Measurements from ENCODE around the gene MAP7D2.

DNA sequence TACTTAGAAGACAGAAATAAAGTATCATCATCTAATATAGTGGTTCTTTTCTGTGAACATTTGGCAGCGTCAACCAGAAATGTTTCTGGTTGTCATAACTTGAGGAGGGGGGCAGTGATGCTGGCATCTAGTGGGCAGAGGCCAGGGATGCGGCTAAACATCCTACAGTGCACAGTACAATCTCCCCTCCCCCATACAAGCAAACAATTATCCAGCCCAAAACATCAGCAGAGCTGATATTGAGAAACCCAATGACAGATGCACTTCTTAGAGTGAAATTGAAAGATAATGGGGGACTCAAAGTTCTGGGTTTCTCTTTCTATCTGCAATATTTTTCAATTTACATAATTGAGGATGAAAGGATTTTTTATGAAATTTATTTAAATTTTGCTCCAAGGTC lies 26.9 kb upstream of the MAP7D2 start:
- TF ChIP-seq, protein P1, sequence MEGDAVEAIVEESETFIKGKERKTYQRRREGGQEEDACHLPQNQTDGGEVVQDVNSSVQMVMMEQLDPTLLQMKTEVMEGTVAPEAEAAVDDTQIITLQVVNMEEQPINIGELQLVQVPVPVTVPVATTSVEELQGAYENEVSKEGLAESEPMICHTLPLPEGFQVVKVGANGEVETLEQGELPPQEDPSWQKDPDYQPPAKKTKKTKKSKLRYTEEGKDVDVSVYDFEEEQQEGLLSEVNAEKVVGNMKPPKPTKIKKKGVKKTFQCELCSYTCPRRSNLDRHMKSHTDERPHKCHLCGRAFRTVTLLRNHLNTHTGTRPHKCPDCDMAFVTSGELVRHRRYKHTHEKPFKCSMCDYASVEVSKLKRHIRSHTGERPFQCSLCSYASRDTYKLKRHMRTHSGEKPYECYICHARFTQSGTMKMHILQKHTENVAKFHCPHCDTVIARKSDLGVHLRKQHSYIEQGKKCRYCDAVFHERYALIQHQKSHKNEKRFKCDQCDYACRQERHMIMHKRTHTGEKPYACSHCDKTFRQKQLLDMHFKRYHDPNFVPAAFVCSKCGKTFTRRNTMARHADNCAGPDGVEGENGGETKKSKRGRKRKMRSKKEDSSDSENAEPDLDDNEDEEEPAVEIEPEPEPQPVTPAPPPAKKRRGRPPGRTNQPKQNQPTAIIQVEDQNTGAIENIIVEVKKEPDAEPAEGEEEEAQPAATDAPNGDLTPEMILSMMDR (conservative IDR thresholded peaks at IDR 0.05; ENCODE audit: low read depth, low read length), result no peak
- TF ChIP-seq EZH2 (IDR thresholded peaks at IDR 0.05; ENCODE audit: low read length, unreplicated experiment) (no peak), EZH2phosphoT487 (IDR thresholded peaks at IDR 0.05; ENCODE audit: borderline replicate concordance, low read length) (no peak)
